ENCODE measurements around the gene CXXC5.

GRCh38 chr5:139668064-139668880, 20.1 kb downstream of the CXXC5 start:
- TF ChIP-seq CTCF (IDR thresholded peaks at IDR 0.05) = no peak
- TF ChIP-seq POLR2A (IDR thresholded peaks at IDR 0.05) = no peak
- no peak for TF ChIP-seq EP300 (IDR thresholded peaks at IDR 0.05)
